ENCODE results near the gene CEBPZ.

DNA sequence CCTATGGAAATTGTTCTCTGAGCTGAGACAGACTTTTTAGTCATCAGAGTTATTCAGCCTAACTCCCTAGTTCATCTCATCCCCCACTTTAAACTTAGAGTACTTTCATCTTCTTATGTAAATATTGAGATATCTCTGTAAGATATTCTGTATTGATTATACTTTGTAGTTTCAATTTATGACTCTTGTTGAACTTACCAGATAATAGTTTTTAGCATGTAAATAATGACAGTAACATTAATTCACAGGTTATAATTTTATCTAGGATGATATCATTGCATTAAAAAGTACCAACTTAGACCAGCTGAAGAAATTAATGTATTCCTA, 59.8 kb downstream of the CEBPZ start:
- no peak for TF ChIP-seq EZH2 (IDR thresholded peaks at IDR 0.05)
- TF ChIP-seq, protein P1, sequence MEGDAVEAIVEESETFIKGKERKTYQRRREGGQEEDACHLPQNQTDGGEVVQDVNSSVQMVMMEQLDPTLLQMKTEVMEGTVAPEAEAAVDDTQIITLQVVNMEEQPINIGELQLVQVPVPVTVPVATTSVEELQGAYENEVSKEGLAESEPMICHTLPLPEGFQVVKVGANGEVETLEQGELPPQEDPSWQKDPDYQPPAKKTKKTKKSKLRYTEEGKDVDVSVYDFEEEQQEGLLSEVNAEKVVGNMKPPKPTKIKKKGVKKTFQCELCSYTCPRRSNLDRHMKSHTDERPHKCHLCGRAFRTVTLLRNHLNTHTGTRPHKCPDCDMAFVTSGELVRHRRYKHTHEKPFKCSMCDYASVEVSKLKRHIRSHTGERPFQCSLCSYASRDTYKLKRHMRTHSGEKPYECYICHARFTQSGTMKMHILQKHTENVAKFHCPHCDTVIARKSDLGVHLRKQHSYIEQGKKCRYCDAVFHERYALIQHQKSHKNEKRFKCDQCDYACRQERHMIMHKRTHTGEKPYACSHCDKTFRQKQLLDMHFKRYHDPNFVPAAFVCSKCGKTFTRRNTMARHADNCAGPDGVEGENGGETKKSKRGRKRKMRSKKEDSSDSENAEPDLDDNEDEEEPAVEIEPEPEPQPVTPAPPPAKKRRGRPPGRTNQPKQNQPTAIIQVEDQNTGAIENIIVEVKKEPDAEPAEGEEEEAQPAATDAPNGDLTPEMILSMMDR (IDR thresholded peaks at IDR 0.05 in 2 of 3, conservative IDR thresholded peaks at IDR 0.05 in 1 of 3; ENCODE audit: borderline replicate concordance in 1 of 3, insufficient read depth in 1 of 3, low read depth in 2 of 3, low read length in 2 of 3) = no peak
- TF ChIP-seq CEBPB (IDR thresholded peaks at IDR 0.05; ENCODE audit: low read depth) = no peak
- no peak for TF ChIP-seq CBX3 (IDR thresholded peaks at IDR 0.05; ENCODE audit: low read depth)
